ENCODE data around the gene BABAM2.
"Not testable (repeated sequence)": the region's sequence is repeated elsewhere in the genome, so short reads cannot be mapped to it uniquely, and the experiment has no call there.

The BABAM2 gene

DNA sequence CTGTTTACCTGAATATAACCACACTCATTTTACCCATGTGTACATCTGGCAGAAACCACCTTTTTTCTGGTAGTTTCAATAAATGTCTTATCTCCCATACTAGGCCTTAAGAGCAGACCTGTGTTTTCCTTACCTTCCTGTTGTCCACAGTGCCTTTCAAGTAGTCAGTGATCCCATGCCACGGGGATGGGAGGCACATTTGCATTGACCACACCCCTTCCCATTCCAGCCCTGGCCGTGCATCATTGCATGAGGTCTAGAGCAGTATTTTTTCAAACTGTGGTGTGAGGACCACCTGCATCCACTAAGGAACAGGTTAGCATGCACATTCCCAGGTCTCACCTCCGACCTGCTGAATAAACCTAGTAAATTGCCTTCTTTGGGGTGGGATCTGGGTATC, 337.0 kb downstream of the BABAM2 start:
- in situ Hi-C loops (cut with MboI; ENCODE audit: low sequenced_read_pairs) = no loop called here

DNA sequence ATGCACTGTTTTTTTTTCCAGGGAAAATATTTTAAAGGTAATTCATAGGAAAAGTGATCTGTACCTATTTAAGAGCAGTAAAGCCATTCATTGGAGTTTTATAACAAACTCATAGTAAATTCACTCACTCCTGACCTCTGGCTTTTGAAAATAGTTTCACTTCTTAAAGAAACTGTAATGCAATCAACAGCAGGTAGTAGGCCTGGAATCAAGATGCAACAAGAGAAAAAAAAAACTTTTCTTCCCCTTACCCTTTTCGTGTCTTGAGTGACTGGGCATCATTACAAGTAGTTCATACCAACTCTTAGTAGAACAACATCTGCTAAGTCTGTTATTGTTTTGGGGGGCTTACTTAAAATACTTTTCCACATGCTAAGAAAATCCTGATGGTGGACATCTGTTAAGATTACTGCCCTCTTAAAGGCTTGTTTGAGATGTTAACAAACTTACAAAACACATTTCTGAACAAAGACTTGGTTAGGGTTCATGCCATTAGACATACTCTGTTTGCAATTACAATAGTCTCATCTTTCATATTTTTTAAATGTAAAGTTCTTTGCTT, 338.0 kb downstream of the BABAM2 start:
- in situ Hi-C loops (cut with MboI; ENCODE audit: low sequenced_read_pairs) = no loop called here

DNA sequence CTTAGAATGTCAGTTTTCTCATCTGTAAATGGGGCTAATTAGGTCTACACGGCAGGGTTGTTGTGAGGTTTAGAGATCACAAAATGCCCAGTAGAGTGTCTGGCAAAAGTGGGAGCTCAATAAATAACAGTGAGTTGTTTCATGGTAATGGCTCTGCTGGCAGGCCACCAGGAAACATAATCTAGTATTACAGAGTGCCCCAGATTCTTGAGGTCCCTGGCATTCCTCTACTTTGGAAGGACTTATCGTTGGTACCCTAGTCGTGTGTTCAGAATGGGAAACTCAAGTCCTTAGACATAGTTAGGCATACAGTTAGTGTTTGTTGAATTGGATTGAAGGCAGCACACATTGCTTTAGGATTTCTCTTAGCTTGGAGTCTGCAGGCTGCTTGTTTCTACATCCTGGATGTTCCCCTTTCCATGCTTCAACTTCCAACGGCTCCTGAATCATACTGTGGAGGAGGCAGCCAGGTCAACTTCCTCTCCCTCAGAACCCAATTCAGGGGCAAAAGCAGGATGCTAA, 340.6 kb downstream of the BABAM2 start:
- in situ Hi-C loops (cut with MboI; ENCODE audit: low sequenced_read_pairs) = no loop called here

DNA sequence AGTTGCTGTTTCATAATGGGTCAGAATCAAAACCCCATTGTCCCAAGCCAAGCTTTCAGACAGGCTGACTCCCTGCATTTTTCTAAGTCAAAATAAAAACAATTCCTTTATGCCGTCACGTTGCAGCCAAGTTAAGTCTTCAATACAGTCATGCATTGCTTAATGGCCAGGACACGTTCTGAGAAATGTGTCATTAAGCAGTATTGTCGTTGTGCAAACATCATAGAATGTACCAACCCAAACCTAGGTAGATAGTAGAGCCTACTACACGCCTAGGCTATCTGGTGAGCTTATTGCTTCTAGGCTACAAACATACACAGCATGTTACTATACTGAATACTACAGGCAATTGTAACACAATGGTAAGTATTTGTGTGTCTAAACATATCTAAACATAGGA, 341.8 kb downstream of the BABAM2 start:
- in situ Hi-C loops (cut with MboI; ENCODE audit: low sequenced_read_pairs) = no loop called here

DNA sequence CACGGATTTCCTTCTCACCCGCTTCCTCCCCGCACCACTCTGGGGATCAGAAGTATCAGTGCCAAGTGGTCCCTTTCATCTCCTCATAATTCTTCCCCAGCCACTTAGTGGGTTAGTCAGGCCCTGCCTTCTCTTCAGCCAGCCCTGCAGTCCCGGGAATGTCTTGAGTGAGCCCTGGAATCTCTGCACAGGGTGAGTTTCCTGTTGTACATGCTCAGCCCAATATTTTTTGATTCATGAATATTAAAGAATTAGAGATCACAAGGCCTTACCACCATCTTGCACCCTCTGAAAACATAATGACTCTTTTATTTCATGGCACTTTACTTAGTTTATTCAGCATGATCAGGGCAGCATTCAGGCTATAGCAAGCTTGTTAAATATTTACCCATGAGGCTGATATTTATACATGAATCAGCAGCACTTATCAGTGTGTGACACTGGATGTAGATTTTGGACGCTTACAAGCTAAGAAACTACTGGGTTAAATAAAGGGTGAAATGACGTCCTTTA, 342.7 kb downstream of the BABAM2 start:
- in situ Hi-C loops (cut with MboI; ENCODE audit: low sequenced_read_pairs) = no loop called here

DNA sequence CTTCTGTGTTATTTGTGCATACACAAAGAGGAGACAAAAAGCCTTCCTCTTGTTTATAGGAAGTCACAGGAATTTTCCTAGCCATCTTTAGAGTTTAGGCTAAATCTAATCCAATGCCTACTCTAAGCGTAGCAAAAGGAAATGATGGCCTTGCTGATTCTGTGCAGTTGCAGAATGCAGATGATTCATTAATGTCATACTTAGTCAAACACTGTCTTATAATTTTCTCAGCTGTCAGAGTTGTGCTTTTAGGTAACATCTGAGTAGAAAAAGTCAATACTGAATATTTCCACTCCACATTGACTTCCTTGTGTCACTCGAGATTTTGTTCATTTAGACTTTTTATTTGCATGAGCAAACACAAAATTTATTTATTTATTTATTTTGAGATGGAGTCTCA, 344.3 kb downstream of the BABAM2 start:
- in situ Hi-C loops (cut with MboI; ENCODE audit: low sequenced_read_pairs) = no loop called here

DNA sequence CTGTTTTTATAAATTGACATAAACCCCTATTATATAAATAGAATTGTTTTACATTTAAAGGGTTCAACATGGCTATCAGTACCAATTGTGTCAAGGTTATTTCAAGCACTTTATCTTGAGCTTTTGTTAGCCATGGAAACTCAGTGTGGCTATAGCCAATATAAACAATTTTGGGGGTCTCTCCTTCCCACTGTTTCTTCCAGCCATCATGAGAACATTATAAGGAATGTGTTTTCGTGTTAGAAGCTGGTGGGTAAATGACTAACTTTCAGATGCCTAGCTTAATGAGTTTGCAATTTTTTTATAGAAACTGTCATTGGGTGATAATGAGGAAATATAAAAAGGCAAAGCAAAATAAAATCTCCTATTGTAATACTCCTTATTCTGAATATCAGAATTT, 348.7 kb downstream of the BABAM2 start:
- in situ Hi-C loops (cut with MboI; ENCODE audit: low sequenced_read_pairs) = no loop called here

DNA sequence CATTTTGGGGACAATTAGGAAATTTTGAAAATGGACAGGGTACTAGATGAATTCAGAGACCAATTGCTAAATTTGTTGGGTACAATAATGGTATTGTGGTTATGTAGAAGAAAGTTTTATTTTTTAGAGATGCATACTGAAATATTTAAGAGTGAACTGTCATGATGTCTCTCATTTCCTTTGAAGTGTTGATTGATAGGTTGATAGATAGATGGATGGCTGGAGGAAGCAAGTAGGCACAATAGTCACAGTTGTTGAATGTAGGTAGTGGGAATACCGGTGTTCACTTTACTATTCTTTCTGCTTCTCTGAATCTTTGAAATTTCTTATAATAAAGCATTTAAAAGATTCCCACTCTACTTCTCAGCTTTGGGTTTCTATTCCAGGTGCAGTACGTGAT, 350.4 kb downstream of the BABAM2 start:
- in situ Hi-C loops (cut with MboI; ENCODE audit: low sequenced_read_pairs) = no loop called here

DNA sequence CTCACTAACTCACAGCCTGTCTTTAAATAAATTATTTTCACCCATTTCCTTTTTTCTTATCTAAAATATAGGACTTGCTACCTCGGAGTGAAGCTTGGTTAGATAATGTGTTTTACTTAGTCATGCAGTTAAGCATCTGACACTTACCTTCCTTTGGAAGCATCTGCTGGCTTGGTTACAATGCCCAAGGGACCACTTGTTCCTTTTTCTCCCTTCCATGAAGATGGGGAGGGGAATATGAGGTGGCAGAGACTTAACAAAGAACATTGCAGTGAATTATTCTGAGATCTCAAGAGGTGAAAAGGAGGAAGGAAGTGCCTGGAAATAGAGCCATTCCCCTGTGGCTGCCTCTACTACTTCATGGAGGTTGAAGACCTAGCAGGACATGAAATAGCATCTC, 356.8 kb downstream of the BABAM2 start:
- in situ Hi-C loops (cut with MboI; ENCODE audit: low sequenced_read_pairs) = no loop called here

DNA sequence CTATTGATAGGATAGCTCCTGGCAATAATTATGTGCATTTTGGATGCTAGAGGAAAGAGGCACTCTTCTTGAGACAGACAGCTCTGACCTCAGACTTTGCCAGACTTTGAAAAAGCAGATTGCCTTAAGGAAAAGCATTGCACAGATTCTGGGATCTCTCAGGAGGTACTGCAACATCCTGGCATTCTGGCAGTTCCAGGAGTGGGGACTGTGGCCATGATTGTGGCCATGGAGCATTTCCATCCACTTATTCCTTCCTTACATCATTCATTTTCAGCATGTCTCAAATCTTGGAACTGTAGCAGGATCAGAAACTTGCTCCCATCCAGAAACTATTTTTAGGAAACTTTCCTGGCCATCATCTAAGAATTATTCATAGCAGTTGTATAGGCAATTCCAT, 357.2 kb downstream of the BABAM2 start:
- in situ Hi-C loops (cut with MboI; ENCODE audit: low sequenced_read_pairs) = no loop called here

DNA sequence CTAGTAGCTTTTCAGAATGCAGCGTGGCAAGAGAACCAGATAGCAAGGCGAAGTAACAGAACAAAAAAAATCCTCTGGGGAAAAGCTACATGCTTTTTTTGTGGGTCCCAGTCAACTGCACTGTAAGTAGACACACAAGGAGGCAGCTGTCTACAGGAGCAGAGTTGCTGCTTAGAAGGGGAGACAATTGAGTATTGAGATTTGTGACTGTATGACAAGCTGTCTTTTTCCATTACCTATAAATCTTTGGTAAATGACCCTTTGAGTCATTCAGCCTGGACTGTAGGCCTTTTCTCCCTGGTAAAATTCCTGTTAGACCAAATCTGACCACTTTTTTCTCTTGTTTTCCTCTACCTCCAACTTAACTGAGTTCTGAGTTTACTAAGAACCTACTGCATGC, 358.0 kb downstream of the BABAM2 start:
- in situ Hi-C loops (cut with MboI; ENCODE audit: low sequenced_read_pairs) = no loop called here

DNA sequence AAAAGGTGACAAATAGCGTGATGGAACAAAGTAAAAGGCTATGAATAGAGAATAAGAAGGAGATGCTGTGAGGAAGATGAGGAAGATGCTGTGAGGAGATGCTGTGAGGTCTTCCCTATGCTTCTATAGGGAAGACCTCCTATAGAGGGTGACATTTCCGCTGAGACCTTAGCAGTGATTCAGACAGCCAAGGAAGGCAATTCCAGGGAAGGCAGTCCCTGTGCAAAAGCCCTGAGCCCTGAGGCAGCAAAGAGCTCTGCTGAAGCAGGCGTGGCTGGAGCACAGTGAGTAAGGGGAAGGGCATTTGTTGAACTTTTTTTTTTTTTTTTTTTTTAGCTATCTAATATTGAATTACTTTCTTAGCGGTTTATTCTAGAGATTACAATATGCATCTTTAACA, 359.5 kb downstream of the BABAM2 start:
- in situ Hi-C loops (cut with MboI; ENCODE audit: low sequenced_read_pairs) = no loop called here

DNA sequence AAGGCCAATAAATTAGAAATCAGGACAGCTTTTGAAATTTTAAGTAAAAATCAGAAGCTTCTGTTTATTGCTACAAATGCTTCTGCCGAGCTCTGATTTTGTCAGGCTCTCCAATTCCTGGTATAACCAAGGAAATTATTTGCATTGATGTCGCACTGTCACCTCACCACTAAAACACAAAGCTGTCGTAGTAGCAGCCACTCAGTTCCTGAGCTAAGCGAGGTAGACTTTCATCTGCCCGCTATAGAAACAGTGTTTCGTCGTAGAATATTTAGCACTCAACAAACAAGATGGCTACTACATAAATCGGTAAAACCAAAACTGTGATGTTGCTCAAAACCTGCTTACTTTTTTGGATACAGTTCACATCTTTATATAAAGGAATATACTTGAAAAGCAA, 360.8 kb downstream of the BABAM2 start:
- in situ Hi-C loops (cut with MboI; ENCODE audit: low sequenced_read_pairs) = no loop called here

DNA sequence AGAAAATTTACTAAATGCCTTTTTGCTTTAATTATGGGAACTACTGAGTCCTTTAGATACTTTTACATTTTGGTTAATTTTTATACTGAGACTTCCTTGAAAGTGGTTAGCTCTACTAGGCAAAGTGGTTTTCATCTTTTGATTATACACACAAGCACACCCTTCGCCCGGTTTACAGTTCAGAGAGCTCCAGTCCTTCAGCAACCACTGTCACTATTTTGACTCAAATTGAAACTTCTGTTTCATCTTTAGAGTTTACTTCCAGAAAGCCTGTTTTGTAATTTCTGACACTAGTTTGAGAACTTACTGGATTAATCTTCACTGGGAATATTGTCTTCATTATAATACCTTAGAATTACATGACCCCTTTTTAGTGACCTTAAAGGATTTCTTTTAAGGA, 361.8 kb downstream of the BABAM2 start:
- in situ Hi-C loops (cut with MboI; ENCODE audit: low sequenced_read_pairs) = no loop called here

DNA sequence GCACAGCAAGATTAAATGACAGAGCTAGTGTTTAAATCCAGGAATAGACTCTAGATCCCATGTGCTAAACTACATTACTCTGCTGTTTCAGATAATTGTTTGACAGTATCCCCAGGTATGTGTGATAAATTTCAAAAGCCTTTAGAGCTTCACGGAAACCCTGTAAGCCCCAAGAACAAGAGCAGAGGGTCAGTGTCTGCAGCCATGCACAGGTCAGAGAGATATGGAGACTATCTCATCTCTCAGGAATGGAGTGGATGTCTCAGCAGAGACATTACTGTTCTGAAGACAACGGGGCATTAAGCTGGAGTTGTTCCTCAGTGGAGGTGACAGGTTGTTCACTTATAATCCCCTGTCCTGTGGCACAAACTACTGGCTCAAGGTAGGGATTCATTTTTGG, 363.0 kb downstream of the BABAM2 start:
- in situ Hi-C loops (cut with MboI; ENCODE audit: low sequenced_read_pairs) = no loop called here

DNA sequence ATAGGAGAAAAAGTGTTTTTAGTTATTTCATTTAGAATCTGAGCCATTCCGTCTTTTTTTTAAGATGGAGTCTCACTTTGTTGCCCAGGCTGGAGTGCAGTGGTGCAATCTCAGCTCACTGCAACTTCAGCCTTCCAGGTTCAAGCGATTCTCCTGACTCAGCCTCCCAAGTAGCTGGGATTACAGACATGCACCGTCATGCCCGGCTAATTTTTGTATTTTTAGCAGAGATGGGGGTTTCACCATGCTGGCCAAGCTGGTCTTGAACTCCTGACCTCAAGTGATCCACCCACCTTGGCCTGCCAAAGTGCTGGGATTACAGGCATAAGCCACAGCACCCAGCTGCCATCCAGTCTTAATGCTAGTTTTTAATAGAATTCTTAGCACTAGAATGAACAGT, 364.7 kb downstream of the BABAM2 start:
- in situ Hi-C loops (cut with MboI; ENCODE audit: low sequenced_read_pairs) = not testable (repeated sequence)

DNA sequence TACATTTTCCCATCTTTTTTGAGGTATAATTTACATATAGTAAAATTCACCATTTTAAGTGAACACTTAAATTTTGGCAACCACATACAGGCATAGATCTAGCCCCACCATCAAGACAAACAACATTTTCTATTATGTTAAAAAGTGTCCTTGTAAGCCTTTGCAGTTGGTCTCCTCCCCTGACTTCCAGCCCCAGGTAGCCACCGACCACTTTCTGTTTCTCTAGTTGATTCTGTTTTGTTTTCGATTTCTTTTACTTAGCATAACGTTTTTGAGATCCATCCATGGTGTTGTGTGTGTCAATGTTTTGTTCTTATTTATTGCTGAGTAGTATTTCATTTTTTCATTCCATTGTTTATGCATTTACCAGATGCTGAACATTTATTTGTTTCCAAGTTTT, 366.7 kb downstream of the BABAM2 start:
- in situ Hi-C loops (cut with MboI; ENCODE audit: low sequenced_read_pairs) = no loop called here

DNA sequence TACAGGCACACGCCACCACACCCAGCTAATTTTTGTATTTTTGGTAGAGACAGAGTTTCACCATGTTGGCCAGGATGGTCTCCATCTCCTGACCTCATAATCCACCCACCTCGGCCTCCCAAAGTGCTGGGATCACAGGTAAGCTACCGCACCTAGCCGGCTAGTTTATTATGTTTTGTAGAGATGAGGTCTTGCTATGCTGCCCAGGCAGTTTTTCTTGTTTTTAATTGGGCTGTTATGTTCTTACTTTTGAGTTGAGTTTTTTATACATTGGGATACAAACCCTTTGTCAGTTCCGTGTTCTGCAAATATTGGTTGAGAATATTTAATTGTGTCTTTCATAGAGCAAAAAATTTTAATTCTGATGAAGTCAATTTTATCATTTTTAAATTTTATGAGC, 368.7 kb downstream of the BABAM2 start:
- in situ Hi-C loops (cut with MboI; ENCODE audit: low sequenced_read_pairs) = not testable (repeated sequence)

DNA sequence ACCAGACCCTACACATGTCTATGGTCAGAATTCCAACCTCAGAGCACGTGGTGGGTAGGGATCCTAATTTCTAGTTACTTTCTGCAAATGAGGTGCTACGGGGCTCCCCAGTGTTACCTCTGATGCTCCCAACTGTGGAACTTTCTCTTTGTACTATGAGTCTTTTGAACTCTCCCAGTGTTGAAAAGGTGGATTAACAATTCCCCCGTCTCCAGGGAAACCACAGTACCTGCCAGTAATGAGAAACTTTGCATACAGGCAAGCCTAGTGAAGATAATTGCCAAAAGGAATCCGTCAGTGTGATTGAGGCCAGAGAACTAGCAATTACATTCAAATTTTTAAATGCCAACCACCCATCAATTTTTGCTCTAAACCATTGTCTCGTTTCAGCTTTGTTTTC, 373.2 kb downstream of the BABAM2 start:
- in situ Hi-C loops (cut with MboI; ENCODE audit: low sequenced_read_pairs) = no loop called here

DNA sequence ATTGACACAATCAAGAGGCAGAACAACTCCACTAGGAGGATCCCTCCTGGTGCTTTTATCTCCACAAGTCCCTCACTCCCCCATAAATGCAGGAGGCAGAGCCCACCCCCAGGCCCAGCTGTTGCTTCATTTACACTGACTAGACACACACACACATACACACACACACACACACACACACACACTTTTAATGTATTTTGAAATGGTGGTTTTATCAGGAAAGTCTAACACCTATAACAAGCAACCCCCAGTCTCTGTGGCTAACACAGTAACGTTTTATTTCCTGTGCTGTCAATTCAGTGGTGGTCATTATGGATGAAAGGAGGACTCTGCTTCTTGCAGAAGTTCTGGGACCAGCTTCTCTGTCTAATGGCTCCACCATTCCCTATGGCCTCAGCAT, 376.8 kb downstream of the BABAM2 start:
- in situ Hi-C loops (cut with MboI; ENCODE audit: low sequenced_read_pairs) = no loop called here

DNA sequence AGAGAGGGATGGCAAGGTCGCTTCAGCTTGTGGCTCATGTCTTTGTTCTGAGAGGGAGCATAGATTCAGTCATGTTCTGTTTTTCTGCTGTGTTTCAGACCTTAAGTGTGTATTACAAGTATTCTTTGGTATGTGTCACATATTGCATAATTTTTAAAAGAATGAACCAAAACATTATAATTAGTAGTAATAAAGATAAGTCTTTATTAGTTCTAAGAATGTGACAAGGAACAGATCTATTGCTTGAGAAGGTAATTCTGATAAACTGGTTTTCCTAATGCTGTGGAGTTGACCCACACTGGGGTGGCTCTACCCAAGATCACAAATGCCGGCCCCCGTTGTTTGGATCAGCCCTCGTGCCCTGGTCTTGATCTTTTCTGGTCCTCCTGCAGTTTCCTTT, 377.9 kb downstream of the BABAM2 start:
- in situ Hi-C loops (cut with MboI; ENCODE audit: low sequenced_read_pairs) = no loop called here

DNA sequence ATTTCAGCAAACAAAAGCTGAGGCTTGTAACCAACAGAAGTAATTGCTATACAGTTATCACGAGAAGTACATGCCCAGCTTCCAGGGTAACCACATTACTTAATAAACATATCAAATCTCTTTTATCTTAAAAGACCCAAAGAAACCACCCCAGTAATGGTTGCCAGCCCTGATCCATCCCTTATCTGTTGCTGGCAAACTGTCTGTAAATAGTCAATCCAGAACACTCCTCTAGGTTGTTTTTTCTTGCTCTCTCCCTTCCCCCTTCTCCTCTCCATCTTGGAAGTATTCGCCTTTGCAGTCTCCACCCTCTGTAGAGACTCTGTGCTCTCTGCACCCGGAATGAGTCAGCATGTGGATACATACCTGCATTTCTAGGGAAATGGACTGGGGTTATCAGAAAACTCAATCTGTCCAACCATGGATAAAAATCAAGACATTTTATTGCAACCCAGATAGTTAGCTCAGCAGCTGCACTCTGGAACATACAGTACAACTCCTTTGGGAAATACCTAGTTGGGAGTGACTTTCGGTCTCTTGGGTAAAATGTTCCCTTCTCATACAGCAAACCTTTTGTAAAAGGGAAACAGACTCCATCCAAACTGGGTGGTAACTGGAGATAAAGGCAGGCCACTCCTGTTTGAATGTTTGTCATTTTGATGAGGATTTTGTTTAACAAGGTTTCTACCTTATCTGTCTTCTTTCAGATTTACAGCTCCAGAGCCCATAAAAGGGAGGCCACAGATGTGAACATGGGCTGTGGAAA, 378.7 kb downstream of the BABAM2 start:
- in situ Hi-C loops (cut with MboI; ENCODE audit: low sequenced_read_pairs) = no loop called here

All from HL-60/S4 (cell line).